GM19043 (cell line): ENCODE results near the gene CIZ1.
"Not testable (repeated sequence)": the region's sequence is repeated elsewhere in the genome, so short reads cannot be mapped to it uniquely, and the experiment has no call there.

ENCODE experiments used
- ATAC-seq: cut with Tn5 transposase; IDR thresholded peaks from one replicate; pipeline ENCODE4 v1.9.1; 2021; ENCODE audit warnings: low read depth; ENCODE audit not compliant: unreplicated experiment

Gene CIZ1, protein sequence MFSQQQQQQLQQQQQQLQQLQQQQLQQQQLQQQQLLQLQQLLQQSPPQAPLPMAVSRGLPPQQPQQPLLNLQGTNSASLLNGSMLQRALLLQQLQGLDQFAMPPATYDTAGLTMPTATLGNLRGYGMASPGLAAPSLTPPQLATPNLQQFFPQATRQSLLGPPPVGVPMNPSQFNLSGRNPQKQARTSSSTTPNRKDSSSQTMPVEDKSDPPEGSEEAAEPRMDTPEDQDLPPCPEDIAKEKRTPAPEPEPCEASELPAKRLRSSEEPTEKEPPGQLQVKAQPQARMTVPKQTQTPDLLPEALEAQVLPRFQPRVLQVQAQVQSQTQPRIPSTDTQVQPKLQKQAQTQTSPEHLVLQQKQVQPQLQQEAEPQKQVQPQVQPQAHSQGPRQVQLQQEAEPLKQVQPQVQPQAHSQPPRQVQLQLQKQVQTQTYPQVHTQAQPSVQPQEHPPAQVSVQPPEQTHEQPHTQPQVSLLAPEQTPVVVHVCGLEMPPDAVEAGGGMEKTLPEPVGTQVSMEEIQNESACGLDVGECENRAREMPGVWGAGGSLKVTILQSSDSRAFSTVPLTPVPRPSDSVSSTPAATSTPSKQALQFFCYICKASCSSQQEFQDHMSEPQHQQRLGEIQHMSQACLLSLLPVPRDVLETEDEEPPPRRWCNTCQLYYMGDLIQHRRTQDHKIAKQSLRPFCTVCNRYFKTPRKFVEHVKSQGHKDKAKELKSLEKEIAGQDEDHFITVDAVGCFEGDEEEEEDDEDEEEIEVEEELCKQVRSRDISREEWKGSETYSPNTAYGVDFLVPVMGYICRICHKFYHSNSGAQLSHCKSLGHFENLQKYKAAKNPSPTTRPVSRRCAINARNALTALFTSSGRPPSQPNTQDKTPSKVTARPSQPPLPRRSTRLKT

DNA sequence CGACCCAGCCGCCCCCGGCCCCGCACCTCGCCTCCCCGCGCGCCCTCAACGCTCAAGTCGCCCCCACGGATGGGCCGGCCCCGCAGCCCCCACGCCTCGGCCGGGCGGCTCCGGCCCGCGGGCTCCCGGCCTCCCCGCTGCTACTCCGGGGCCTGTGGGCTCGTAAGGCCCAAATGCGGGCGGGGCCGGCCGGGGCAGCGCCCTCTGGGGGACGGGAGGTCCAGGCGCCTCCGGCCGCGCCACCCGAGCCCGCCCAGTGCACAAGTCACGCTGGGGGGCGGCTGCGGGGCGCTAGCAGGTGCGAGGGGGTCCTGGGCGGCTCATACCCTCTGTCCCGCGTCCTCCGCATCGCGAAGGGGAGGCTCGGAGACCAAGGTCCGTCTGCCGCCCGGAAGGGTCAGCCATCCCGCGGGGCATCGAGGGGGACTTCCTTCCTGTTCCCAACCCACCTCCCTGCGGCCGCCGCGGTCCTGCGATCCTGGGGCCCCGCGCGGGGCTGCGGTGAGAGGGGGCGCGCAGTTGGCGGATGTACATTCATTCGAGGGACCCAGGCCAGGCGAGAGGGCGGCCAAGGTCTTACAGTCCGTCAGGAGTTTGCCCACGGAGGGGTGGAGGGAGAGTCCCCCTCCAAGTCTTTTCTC, at the start of gene CIZ1:
Gene CIZ1 (minus strand): TSS at position 167 of the 641 bp plus-strand sequence. CDS start 715 bp downstream, outside the sequence.
- ATAC-seq: peak; percentile 70

DNA sequence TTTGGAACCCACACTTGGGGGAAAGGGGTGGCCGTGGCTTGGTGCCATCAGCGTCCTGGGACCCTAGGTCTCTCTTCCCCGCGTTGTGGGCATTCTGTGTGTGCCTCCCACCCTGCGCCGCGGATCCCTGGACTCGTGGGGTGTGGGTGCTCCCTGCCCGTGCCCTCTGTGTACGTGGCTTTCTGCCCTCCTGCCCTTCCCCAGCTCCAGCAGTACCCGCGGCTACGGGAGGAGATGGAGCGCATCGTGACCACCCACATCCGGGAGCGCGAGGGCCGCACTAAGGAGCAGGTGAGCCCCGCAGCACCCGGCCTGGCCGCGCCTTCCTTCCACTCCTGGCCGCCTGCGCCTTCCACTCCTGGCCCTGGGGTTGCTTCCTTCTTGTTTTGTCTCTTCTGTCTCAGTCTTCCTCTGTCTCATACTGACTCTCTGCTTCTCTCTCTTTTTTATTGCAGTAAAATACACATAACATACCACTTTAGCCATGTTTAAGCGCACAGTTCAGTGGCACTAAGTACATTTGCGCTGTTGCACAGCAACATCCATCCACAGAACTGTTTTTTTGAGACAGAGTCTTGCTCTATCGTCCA, 42.5 kb upstream of the CIZ1 start:
- ATAC-seq: no peak

DNA sequence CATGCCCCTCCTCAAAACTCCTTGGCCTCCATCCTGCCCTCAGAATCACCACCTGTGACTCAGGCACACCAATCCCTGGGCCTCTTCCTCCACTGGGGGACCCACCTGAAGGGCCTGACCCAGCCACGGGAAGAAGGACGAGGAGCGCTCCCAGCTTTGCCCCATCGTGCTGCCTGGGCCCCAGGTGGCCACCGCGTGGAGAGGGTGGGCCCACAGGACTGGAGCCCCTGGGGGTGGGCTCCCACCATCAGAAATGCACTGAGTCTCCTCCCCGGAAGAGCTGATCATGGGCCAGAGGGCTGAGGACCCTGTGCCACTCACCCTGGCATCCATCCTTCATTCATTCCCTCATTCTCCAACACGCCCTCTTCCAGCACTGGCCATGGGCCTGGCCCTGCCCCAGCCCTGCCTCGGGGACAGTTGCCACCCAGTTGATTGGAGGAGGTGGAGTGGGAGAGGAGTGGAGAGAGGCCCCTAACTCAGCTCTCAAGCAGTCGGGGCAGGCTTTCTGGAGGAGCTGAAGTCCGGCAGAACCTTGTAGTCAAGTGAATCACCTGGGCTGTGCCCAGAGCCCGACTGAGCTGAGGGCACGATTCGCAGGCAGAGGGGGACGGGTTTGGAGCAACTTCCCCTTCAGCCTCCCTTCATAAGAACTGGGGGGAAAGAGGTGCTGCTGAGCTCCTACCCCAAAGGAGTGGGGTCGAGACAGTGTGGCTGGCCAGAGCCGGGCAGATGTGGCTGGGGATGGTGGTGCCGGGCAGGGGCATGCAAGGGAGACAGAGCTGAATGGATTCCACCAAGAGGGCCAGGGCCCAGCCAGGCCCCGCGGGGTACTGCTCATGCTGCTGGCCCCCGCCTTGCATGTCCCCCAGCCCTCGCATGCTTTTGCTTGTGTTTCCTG, 41.4 kb upstream of the CIZ1 start:
- no peak for ATAC-seq

DNA sequence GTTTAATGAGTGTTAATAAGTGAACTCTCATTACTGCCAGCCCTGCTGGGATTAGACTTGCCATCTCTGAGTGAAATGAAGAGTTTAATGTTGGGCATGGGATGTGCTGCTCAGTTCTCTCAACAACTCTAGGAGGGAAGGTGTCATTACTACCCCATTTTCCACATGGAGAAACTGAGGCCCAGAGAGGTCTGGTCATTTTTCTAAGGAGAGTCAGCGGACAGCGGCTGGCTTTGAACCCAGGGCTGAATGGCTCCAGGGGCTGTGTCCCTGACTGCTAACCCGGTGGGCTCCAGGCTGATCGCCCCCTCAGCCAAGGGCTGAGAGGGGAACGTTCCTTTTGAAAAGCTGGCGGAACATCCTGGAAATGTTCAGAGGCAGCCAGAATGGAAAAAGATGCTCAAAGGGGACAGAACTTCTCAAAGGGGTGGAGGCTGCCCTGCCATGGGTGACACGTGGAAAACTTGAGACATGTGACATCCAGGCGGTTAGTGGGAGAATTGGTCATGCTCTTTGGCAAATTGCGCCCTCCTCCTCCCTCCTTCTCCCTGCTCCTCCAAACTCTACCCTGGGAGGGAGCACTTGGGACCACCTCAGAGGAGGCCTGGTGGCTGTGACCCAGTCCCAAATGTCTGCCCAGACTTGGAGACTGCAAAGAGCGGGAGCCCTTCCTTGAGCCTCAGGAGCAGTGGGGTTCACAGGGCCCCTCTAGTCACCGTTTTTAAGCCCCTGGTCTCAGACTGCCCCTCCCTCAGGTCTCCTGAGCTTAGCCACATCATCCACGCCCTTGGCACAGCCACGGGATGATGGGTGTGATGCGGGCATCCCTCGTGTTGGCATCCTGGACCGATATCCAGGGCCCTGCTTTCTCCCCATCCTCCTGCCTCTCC, 40.5 kb upstream of the CIZ1 start:
- no peak for ATAC-seq

DNA sequence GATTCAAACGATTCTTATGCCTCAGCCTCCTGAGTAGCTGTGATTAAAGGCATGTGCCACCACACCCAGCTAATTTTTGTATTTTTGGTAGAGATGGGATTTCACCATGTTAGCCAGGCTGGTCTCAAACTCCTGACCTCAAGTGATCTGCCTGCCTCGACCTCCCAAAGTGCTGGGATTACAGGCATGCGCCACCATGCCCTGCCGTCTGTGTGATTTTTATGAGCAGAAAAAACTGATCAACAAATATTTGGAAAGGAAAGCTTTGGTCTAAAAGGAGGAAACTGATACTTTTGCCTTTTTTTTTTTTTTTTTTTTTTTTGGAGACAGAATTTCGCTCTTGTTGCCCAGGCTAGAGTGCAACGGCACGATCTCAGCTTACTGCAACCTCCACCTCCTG, 39.5 kb upstream of the CIZ1 start:
- ATAC-seq: not testable (repeated sequence)

DNA sequence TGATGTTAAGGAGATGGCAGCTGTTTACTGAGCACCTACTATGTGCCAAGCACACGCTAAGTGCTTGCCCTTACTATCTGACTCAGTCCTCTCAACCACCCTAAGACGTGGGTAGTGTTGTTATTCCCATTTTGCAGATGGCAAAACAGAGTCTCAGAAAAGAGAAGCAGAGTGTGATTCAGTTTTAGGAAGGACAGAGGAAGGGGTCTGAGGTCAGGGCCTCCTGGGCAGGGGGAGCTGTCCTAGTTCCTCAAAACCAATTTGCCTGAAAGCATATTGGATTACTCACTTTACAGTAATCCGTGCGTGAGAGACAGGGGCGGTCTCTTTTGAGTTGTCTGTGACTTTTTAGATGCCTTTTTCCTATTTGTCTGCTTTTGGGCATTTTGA, 35.0 kb upstream of the CIZ1 start:
- ATAC-seq: no peak

DNA sequence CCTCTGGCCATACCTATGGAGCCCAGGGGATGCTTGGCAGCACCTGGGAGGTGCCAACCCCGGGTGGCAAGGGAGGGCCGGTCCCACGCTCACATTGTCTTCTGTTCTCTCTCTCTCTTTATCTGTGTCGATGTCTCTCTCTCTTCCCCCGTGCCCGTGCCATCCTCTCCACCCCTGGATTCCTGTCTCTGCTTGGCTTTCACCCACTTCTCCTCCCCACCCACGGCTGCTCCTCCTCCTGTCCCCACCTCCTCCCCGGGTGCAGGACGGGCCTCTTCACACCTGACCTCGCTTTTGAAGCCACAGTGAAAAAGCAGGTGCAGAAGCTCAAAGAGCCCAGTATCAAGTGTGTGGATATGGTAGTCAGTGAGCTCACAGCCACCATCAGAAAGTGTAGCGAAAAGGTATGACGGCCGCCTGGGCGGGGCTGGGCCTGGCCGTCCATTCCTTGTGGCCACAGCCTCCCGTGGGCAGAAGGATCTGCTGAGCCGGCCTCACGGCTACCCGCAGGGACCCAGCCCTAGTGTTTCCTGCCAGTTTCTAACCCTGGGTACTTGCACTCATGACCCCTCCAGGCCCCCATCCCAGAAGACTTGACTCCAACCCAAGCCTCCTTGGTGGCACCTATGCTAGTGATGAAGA, 34.5 kb upstream of the CIZ1 start:
- no peak for ATAC-seq

DNA sequence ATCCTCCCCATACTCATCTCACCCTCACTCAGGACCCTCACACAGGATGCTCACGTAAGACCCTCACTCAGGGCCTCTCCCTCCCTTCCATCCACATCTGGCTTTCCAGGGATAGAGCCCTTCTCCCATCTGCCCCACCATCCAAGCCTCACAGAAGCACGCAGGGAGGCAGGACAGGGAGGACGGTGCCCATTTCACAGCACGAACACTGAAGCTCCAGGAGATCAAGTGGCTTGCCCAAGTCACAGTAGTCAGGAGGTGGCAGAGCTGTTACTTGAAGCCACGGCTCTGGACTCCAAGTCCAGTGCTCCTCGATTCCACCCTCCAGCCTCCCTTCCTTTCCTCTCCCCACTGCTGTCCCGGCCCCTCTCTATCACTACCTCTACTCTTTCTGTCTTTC, 33.5 kb upstream of the CIZ1 start:
- no peak for ATAC-seq

DNA sequence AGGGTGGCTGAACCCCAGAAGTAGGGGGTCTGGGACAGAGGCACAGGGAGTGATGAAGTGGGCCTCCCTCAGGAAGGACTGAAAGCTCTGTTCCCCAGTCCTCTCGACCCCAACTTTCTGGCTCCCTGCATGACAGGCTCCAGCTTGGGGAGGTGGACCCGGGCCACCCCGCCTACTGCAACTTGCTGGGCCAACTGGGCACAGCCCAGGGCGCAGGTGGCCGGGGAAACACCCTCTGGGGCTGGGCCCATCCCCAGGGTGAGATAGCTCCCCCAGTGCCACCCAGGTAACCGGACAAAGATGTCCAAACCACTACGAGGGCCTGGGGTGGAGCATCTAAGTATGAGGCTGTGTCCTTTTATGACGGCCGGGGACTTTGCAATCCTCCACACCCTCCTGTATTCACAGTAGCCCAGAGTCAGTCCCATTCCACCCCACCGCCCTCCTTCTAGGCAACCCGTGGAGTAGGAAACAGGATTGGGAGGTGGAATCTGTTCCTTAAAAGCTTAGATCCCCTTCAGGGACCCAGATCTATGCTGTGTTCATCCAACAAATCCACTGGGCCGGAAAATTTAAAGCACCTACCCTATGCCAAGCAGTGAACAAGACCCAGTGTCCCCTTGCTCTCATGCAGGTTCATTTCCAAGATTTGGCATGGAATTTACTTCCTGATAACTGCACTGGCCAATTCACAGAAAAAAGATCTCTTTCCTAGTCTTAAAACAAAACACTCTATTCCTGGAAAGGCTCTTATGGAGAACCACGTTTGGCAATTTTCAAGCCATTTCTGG, 31.7 kb upstream of the CIZ1 start:
- ATAC-seq: no peak

DNA sequence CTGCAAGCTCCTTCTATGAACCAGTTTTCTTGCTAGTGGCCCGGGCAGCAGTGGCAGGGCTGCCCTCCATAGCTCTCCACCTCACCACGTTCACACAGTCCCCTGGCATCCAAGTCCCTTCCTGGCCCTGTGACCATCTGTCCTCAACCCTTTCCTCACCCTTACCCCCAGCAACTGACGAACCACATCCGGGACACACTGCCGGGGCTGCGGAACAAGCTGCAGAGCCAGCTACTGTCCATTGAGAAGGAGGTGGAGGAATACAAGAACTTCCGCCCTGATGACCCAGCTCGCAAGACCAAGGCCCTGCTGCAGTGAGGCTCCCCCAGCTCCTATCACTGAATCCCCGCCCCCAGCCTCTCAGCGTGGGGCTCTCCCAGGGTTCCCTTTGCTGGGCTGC, 30.7 kb upstream of the CIZ1 start:
- ATAC-seq: no peak

DNA sequence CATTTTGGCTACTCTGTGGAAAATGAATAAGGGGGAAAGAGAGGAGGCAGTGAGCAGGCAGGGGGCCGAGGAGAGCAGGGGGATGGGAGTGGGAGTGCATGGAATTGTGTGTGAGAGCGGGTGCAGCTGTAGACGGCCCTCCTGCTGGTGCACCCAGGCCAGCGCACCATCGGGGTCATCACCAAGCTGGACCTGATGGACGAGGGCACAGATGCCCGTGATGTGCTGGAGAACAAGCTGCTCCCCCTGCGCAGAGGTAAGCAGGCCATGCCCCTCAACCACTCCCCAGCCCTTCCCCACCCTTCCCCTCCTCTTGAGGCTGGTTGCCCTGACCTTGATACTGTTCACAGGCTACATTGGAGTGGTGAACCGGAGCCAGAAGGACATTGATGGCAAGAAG, 28.5 kb upstream of the CIZ1 start:
- no peak for ATAC-seq

DNA sequence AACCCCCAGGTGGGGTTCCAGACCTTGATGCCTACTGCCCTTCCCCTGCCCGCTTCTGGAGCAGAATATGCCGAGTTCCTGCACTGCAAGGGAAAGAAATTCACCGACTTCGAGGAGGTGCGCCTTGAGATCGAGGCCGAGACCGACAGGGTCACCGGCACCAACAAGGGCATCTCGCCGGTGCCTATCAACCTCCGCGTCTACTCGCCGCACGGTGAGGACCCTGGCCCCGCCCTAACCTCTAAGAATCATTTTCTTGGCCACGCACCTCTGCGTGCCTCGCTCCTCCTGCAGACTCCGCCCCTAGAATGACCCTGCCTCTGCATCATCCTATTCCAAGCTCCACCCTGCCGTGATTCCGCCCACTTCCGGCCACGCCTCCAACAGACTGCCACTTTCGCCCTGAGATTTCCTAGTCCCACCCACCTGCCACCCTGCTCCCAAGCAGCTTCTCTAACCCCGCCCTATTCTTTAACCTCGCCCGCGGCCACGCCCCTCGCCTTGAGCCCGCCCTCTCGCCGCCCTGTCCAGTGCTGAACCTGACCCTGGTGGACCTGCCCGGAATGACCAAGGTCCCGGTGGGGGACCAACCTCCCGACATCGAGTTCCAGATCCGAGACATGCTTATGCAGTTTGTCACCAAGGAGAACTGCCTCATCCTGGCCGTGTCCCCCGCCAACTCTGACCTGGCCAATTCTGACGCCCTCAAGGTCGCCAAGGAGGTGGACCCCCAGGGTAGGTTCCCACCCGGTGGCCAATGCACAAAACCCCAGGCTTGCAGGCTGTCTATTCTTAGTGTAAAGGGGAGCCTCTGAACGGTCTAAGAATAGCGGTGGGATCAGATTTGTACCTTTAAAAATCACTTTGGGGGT, 27.4 kb upstream of the CIZ1 start:
- peak; percentile 98 for ATAC-seq

DNA sequence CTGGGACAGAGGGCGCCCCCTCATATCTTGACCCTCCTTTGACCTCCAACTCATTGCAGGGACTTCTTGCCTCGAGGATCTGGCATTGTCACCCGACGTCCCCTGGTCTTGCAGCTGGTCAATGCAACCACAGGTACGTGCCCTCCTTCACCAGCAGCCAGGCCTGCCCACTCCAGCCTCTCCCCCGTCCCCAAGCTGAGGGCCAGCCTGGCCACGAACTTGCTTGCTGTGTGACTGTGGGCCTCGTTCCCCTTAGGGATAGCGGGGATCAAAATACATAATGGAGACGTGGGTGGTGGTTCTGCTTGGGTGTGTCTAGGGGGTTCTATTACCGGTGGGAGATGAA, 26.8 kb upstream of the CIZ1 start:
- no peak for ATAC-seq

DNA sequence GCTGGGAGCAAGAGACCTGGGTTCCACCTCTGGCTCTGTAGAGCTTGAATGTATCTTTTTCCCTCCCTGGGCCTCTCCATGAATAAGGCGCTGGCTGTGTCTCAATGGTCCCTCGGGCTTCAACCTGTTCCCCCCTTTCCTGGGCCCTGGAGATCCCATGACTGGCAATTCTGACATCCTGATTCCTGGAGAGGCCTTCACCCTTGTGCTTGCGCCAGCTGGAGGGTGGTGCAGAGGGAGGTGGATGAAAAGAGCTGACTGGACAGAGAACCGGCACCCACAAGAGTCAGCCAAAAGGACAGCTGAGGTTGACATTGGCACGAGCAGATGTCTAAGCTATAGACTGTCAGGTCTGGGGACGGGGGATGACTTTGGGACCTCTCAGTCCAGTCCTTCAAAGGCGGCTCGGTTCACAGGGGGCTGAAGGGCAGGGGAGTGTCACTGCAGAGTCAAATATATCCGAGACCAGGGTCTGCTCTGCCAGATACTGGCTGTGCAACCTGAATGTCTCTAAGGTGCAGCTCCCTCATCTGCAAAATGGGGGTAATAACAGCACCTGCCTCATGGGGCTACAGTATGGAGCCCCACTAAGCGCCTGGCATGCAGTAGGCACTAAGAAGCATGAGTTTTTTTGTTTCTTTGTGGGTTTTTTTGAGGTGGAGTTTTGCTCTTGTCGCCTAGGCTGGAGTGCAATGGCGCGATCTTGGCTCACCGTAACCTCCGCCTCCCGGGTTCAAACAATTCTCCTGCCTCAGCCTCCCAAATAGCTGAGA, 25.6 kb upstream of the CIZ1 start:
- ATAC-seq: no peak

DNA sequence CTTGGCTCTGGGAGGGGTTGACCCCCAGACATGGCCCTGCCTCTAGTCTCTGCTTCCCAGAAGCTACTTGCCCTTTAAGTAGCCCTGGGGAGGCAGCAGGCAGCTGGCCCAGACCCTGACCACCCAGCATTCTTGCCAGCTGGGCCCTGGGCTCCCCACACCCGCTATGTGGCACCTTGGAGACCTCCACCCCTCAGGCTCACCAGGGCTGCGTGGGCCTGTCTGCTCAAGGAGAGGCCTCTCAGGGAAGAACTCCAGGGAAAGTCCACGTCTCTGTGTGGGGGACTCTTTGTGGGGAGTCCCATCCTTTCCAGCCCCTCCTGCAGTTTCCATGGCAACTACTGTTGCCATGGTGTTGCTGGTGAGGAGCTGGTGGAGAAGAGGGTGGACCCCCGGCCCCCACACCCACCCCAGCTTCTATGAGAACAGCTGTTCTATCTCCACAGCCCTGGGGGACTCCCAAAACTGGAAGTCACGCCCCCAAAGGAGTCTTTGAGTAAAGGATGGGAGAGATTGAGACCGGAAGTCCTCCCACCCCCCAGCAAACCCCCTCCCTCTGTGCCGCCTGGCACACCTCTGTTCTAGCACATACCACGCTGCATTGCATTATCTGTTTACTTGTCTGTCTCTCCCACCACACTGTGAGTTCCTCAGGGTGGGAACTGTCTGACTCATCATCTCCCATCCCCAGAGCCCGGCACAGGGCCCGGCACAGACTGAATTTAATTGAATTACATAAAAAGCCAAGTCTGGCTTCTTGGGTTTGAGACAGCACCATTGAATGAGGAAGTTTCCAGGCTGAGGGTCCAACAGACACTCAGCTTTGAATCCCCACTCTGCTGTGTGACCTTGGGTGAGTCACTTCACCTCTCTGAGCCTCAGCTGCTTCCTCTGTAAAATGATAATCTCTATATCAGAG, 24.4 kb upstream of the CIZ1 start:
- ATAC-seq: no peak
